Measurements from ENCODE around the gene CDC27. TPM values are rescaled to one million over a fixed set of nuclear protein-coding genes. Genes with fewer than 3 reads are reported as not detected.

The CDC27 gene
- total RNA-seq, 1 experiment from 2014 or later = 191 TPM

DNA sequence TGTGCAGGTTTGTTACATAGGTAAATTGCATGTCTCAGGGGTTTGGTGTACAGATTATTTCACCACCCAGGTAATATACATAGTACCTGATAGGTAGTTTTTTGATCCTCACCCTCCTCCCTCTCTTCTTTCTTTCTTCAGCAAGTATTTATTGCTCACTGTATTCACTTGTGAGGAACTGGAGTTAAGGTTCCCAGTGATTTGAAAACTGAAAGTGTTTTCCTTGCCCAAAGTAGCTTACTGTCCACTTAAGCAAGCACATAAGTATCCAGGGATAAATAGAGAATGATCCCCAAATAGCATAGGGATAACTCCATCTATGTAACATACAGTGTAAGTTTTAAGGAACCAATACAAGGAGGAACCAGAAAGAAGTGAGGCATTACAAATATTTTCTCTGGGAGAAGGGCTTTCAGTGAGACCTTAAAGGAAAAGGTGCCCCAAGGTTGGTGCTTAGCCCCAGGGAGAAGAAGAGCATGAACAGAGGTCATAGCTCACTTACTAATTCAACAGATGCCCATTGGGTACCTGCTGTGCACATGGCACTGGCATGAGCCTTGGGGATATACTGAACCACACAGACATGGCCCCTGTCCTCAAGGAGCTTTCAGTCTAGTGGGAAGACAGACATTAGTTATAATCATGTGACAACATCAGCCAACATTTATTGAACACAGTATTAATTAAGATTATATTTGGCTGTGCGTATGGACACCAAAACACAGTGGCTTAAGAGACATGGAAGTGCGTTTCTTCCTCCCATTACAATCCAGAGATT lies 37.0 kb upstream of the CDC27 start:
- ATAC-seq = no peak
- no peak for DNase-seq (ENCODE audit: low read depth, low spot score)
- H3K27ac ChIP-seq (ENCODE audit: low read depth, low read length) = no peak overlapping the region
- CTCF ChIA-PET = interaction anchor here (1.5 kb wide), 1 partner anchor 89 kb away, joined by 5 read pairs; no protein-coding TSS in a partner anchor
- BruUV-seq (replicated peaks) = no TSS peak
- H3K9ac ChIP-seq (ENCODE audit: low read length) = no peak overlapping the region
- H3K9me3 ChIP-seq (ENCODE audit: control insufficient read depth in 1 of 2, insufficient read depth in 1 of 2, low read depth in 1 of 2, low read length in 2 of 2) = peaks cover 0 to 5% of the 10 kb centered on the region in 2 experiments; a peak in 1 of 4 replicates
- no peaks in the 10 kb centered on the region for H4K20me1 ChIP-seq (ENCODE audit: insufficient read depth)
- intact Hi-C loops (cut with micrococcal nuclease) = loop anchor here (1.0 kb wide), 1 partner anchor 89 kb away; no protein-coding TSS in a partner anchor
- H3K4me2 ChIP-seq (ENCODE audit: low read length) = peak overlapping the region; percentile 44
- TF ChIP-seq, protein P1, sequence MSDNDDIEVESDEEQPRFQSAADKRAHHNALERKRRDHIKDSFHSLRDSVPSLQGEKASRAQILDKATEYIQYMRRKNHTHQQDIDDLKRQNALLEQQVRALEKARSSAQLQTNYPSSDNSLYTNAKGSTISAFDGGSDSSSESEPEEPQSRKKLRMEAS (IDR thresholded peaks at IDR 0.05) = no peak
- TF ChIP-seq, protein P2, sequence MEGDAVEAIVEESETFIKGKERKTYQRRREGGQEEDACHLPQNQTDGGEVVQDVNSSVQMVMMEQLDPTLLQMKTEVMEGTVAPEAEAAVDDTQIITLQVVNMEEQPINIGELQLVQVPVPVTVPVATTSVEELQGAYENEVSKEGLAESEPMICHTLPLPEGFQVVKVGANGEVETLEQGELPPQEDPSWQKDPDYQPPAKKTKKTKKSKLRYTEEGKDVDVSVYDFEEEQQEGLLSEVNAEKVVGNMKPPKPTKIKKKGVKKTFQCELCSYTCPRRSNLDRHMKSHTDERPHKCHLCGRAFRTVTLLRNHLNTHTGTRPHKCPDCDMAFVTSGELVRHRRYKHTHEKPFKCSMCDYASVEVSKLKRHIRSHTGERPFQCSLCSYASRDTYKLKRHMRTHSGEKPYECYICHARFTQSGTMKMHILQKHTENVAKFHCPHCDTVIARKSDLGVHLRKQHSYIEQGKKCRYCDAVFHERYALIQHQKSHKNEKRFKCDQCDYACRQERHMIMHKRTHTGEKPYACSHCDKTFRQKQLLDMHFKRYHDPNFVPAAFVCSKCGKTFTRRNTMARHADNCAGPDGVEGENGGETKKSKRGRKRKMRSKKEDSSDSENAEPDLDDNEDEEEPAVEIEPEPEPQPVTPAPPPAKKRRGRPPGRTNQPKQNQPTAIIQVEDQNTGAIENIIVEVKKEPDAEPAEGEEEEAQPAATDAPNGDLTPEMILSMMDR (IDR thresholded peaks at IDR 0.05 in 2 of 3, conservative IDR thresholded peaks at IDR 0.05 in 1 of 3; ENCODE audit: borderline replicate concordance in 1 of 3, insufficient read depth in 1 of 3, low read depth in 2 of 3, low read length in 2 of 3) = no peak
- TF ChIP-seq, protein P3, sequence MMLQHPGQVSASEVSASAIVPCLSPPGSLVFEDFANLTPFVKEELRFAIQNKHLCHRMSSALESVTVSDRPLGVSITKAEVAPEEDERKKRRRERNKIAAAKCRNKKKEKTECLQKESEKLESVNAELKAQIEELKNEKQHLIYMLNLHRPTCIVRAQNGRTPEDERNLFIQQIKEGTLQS (IDR thresholded peaks at IDR 0.05) = no peak
- TF ChIP-seq ZNF274 (IDR thresholded peaks at IDR 0.05; ENCODE audit: low read depth, low read length) = no peak
- no peak for TF ChIP-seq POLR2A (IDR thresholded peaks at IDR 0.05; ENCODE audit: borderline replicate concordance, extremely low read depth, insufficient read depth, insufficient read length)
- no peak; the same call in 1 of the 2 replicates for TF ChIP-seq CBX3 (IDR thresholded peaks at IDR 0.05; ENCODE audit: low read depth)
- TF ChIP-seq JUND (IDR thresholded peaks at IDR 0.05) = no peak
- TF ChIP-seq TCF7L2 (IDR thresholded peaks at IDR 0.05; ENCODE audit: borderline replicate concordance, extremely low read depth, insufficient read depth, insufficient read length) = no peak
- no peak for TF ChIP-seq CEBPB (IDR thresholded peaks at IDR 0.05; ENCODE audit: low read depth)
- TF ChIP-seq SP1 (IDR thresholded peaks at IDR 0.05; ENCODE audit: low read depth) = no peak
- TF ChIP-seq, protein P4, sequence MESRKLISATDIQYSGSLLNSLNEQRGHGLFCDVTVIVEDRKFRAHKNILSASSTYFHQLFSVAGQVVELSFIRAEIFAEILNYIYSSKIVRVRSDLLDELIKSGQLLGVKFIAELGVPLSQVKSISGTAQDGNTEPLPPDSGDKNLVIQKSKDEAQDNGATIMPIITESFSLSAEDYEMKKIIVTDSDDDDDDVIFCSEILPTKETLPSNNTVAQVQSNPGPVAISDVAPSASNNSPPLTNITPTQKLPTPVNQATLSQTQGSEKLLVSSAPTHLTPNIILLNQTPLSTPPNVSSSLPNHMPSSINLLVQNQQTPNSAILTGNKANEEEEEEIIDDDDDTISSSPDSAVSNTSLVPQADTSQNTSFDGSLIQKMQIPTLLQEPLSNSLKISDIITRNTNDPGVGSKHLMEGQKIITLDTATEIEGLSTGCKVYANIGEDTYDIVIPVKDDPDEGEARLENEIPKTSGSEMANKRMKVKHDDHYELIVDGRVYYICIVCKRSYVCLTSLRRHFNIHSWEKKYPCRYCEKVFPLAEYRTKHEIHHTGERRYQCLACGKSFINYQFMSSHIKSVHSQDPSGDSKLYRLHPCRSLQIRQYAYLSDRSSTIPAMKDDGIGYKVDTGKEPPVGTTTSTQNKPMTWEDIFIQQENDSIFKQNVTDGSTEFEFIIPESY (IDR thresholded peaks at IDR 0.05; ENCODE audit: extremely low read depth, insufficient replicate concordance, low read length) = no peak
- RAD21 ChIA-PET (ENCODE audit: low non-redundant PET in 1 of 2, low total read pairs in 2 of 2, uncharacterized antibody in 2 of 2, unreplicated experiment in 2 of 2) = no interaction called here
- H3K4me3 ChIP-seq (replicated peaks in 1 of 2; ENCODE audit: low read depth in 1 of 2, low read length in 2 of 2) = no peak overlapping the region
- H2AFZ ChIP-seq (ENCODE audit: low read depth, low read length, poor library complexity, severe bottlenecking) = peak overlapping the region; percentile 69
- no peaks in the 10 kb centered on the region for H3K27me3 ChIP-seq (ENCODE audit: insufficient read depth, low read length)
- no peaks in the 10 kb centered on the region for H3K36me3 ChIP-seq (ENCODE audit: control insufficient read depth in 1 of 2, insufficient read depth in 2 of 2, low read length in 2 of 2)
- H3K4me1 ChIP-seq (ENCODE audit: control insufficient read depth in 1 of 2, insufficient read depth in 2 of 2, low read length in 2 of 2) = peaks cover 14 to 28% of the 10 kb centered on the region in 2 experiments
- POLR2A ChIA-PET = no interaction called here
- H3K9me2 ChIP-seq (ENCODE audit: insufficient read depth) = no peaks in the 10 kb centered on the region
- H3K79me2 ChIP-seq (ENCODE audit: insufficient read depth, low read length) = no peaks in the 10 kb centered on the region

Measured in HCT116 (cell line).